NCI-H1417 treated with DMSO at 0.1 percent for 48 hours (cell line): ENCODE measurements around the gene HOXA6.

ENCODE experiments used
- DNase-seq: peaks from one replicate; lab custom pipeline; 2025; lab: John Stamatoyannopoulos, UW

Gene HOXA6

DNA sequence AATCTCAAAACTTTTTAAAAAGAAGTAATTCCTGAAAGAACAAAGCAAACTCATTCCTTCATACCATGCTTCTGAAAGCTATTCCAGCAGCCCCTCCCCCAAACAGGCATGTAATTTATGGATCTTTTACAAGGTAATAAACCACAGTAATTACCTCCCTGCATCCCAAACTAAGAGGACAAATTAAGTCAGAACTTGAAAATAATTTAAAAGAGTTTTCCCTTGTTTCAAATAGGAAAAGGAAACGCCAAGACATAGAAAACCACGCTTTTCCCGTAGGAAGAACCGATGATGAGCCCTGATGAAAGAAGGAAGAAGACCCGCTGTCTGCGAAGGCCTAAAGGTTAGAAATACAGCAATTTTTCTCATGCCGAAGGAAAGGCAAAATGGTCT lies 25.9 kb downstream of the HOXA6 start:
- no peak for DNase-seq

DNA sequence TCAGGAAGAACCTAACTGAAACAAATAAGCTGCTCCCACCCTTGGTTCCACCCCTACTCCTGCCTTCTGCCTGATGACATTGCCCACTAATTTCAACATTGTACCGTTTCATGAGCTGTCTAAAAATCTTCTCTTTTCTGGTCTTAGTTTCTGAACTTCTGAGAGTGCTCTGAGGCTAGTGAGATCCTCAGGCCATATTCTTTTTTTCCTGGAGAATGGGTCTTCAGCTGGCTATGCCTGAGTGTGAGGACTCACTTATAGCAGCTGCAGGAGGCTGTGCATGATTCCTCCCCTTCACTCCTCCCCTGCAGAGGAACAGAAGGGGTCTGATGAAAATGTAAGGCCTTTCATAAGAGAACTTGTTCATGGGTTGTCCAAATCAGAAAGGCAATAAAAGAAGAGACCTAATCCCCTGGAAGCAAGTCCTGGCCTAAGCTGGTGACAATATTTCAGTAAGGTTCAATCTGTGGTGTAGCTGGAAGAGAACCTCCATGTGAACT lies 28.1 kb downstream of the HOXA6 start:
- no peak for DNase-seq

DNA sequence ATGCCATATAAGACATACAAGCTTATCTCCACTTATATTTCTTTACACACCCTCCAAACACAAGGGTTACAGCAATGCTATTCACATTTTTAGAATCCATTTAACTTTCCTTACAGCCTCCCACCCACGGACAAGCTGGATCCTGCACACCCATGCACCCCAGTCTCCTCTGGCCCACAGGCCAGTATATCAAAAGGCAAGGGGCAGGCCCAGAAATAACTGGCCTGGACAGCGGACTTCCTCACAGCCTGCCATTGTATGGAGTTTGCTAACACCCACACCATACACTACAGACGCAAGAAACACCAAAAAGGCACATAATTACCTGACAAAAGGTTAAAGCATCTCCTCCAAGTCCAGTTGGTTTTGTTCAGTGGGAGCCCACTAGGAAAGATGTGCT lies 29.0 kb downstream of the HOXA6 start:
- DNase-seq, result no peak

DNA sequence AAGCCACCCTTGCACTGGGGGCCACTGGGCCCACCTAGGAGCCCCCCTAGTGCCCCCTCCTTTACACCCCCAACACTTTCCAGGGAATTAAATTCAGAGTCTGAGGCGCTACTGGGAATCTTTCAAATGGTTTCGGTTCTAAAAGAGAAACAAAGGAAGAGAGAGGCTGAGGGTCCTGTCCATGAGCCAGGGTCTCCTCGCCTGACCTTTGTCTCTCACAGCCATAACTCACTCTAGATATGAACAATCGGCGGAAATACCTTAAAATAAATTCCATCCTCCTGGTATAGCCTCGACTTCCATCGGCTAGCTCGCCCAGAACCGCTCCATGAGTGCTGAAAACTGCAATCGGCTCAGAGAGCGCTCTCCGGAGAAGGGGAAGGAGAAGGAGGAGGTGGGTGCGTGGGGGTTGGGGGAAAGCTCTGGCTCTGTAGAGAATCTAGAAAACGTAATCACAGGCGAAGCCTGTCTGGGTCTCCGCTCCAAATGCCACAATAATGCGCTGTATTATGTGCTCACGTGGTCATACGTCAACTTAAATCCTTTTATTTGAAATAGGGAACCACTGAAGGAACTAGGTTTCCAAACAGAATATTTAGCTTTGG lies 29.6 kb downstream of the HOXA6 start:
- no peak for DNase-seq

DNA sequence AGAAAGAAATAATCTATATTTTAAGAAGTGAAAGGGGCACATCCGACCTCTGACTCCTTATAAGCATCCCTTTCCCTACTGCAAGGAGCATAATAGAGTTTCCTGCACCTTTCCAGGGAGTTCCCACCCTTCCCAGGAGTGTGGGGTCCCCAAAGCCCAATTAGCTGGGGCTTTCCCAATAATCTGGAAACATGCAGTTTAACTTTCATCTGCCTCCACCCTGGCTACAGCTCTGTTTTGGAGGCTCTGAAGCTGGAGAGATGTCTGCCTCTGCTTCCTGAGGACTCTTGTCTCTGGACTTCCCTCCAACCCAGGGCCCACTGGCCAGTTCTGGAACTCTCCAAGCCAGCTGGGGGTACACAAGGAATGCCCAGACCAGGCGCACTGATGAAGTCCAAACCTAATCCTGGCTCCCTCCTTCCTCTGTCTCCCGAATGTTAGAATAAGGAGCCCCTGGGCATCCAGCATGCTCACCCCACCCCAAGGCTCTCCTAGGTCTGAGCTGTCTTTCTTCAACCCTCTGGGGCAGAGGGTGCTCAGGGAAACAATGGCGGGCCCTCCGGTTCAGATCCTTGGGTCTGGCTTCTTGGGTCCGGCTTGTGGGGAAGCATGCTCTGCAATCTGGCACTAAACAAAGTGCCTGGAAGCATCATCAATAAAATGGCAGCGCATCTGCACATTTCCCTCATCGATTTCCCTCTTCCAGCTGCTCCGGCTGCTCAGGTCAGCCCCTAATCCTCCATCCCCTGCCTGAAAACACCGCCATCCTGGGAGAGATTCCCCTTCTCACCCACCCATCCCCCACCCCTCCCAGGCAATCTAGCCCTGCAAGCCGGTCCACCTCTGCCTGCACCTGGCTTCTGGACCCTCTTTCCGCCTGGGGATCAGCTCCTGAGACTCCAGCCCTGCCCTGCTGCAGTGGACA lies 30.4 kb downstream of the HOXA6 start:
- DNase-seq, result no peak

DNA sequence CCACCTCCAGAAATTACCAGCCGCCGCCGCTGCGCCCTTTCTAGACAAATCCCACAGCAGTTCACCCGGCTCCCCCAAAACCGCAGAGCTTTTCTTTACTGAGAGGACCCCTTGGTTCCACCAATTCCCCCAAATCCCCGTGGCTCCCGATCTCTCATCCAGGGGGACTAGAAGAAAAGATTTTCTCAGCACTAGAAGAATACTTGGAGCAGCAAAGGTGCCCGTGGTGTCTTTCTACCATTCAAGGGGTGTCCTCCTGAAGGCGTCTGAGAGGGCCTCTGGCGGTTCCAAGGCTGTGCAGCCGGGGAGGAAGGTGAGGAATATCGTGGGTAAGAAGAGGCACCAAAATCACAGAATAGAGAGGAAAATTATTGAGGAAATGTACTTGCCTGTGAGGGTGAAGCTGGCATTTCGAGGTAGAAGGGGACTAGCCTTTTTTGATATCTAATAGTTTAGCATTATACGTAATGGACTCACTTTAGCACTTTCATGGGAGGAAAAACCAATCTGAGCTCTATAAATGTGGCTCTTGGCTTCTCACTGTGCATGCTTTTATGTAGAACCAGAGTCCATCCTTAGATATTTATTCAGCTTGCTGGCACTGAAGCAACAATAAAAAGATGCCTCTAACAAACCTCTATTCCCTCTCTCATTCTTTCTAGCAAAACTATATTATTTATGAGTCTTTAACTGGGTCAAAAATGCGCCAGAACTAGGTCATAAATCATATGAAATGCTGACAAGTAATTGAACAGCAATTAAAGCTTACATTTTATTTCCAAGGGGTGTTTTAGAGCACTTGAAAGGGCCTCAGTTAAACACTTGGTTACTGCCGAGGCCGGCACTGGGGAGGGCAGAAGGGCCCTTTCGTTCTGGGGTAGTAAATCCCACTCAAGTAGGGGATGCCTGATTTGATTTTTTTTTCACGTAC lies 31.3 kb downstream of the HOXA6 start:
- DNase-seq, result peak; percentile 61

DNA sequence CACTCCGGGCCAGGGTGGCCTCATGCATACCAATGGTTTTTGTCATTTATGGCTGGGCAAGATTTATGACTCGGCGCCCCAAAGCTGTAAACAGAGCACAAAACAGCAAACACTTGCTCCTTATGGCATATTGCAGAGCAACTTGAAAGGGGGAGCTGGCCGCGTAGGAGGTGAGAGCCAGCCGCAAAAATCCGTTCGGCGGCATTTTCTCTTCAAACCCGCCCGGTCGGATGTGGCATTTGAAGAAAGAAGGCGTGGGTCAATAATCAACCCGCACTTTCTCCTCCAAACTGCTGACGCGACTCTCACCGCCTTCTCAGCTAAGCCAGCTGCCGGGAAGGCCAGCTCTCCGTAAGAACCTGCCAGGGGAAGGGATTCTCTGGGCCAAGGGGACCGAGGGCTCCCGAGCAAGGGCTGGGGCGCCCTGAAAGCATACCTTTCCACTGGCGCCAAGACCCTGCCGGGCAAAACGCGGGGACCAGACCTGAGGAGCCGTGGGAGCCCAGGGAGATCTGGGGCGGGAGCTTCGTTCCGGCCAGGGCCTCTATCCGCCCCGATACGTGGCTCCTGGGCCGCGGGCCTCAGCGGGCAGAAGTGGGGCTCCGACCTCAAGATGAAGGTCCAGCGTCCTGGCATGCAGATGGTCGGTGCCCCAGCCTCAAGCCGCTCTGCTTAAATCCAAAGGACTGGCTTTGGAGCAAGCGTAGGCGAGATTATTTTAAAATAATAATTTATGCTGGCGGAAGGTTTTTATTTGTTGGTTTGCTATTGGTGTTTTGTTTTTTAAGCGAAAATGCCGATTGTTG lies 32.1 kb downstream of the HOXA6 start:
- DNase-seq, result no peak

DNA sequence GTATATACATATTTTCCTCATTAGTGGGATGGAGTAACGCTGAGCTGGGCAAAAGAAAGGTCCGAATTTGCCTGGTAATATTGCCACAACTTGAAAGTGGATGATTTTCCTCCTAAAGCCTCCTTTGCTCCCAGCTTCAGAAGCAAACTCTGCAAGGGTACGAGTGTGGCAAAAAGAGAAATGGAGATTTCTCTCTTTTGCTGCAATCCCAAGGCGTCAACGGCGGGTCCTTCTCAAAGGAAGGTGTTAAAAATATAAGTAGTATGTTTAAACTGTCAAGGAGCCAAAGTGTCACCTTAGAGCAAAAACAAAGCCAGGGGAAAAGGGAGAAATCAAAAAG lies 32.7 kb downstream of the HOXA6 start:
- no peak for DNase-seq

DNA sequence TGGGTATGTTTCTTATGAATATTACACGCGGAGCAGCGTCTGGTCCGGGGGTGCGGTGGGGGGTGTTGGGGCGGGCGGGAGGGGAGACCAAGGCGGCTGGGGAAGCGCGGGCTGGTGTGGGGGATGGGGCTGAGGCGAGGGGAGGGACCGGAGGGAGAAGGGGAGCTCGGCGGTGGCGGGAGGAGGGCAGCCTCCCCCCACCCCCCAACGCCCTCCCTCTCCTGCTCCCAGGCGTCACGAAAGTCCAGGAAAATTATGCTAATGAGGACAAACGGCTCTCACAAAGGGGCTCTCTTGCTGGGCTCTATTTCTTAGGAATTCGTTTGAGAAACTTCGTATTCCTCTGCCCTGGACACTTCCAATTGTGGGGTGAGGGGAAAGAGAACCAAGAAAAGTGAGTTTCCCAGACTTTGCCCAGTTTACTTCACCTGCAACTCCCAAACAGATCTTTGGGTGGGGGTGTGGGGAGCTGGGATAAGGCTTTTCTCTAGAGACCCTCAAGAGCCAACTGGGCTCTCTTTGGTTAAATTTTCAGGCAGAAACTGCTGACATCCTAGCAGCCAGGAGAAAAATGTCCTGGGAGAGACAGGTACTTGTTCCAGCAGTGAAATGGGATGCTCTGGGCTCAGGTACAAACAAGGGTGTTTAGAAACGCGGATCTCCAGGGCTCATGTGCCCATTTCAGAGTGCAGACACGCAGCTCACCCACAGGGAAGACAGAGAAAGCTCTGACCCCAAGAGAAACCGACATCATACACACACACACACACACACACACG lies 33.4 kb downstream of the HOXA6 start:
- DNase-seq, result no peak

DNA sequence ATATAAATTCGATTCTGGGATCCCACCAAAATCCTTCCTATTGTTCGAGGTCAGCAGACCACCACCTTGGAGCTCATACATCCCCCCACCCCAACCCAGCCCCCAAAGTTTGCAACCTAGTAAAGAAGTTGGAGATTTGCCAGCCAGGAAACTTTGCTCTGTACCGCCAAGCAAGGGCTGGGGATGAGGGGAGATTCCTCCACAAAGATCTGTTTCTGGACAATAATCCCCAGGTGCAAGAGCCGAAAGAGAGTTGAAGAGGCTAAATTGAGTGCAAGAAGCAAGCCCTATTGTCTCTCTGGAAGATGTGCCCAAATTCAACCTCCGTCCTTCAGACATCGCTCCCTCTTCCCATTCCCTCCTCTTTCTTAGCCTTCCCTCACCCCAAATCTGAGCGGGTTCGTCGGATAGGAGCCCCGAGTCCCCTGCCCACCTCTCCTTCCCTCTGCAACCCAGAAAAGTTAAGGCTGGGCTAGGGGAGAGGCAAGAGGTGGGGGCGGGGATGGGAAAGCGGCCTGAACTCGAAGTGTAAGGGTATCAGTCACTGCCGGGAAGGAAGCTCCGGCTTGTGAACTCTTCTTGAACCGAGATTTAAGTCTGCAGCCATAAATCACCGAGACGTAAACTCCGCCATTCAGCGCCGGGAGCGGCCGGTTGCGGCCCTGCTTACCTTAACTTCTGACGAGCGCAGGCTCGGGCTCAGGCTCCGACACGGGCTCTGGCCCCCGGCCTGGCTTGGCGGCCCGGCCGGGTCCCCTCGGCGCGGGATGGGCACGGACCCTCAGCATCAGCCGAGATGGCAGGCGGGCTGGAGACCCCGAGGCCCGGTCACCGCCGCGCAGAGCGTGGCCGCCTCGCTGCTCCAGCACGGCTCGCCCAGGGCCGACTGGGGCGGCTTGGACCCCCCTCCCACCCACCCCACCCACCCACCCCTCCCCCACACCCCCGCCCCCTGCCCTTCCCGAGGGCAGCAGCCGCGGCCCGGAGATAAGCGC lies 34.3 kb downstream of the HOXA6 start:
- DNase-seq, result no peak

DNA sequence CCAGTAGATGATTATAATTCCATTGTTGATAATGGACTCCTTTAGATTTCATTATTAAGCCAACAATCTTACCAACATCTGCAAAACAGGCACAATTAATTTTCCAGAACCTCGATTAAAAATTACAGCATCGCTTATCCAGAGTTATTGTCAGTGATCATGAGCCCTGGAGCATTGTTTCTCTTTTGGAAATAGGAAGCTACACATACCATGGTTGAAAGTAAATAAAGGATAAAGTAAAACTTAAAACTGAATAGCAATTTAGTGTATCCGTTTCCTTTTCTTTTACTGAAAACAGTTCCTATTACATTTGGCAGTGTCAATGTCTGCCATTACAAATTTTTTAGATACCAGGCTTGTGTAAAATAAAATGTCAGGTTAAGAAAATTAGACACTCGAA lies 35.2 kb downstream of the HOXA6 start:
- DNase-seq, result no peak

DNA sequence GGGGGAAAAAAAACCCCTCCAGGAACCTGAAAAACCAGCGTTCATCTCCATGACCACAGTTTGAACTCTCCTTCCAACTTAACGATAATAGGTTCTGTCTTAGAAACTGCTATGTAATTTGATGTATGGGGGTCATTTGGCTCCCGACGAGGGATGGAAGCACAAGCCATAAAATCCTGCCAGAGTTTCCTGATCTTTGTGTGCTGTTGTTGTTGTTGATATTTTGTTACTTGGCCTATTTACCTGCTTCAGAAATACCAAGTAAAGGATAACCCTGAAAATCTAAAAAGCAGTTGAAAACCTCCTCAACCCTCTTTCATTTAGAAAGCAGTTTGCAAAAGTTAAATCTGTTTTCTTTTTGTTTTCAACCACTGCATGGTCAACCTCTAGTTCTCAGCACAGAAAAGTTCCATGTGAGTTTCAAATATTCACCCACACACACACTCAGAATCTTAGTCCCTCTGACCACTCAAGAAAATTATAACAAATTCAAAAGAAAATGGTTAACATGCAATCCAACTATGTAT lies 35.8 kb downstream of the HOXA6 start:
- no peak for DNase-seq

DNA sequence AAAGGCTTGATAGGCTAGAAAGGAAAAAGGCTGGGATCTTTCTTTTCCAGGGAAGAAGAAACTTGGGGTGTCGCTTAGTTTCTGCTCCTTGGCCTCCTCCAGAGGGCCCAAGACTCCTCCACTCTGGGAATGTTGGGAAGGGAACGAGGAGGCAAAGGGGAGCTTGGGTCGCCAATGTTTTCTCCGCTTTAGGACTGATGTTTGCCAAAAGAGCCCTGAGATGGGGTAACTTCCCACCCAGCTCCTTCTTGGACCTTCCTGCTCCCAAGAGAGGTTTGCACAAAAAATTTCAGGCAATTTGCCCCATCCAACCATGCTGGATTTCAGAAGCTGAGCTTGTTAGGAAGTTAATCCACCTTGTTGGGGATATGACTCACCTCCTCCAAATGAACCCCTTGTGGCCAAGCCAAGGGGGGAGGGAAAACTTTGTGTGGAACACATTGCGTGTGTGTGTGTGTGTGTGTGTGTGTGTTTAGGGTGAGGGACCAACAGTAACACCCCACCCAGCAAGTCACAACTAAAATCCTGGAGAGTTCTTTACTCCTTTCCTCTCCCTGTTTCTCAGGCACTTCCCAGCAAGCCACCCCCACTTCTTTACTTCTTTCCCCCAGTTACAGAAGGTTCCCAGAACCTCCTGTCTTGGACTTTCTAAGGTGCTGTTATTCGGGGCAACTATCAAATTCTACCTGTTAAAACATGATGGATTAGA lies 36.4 kb downstream of the HOXA6 start:
- DNase-seq, result no peak

DNA sequence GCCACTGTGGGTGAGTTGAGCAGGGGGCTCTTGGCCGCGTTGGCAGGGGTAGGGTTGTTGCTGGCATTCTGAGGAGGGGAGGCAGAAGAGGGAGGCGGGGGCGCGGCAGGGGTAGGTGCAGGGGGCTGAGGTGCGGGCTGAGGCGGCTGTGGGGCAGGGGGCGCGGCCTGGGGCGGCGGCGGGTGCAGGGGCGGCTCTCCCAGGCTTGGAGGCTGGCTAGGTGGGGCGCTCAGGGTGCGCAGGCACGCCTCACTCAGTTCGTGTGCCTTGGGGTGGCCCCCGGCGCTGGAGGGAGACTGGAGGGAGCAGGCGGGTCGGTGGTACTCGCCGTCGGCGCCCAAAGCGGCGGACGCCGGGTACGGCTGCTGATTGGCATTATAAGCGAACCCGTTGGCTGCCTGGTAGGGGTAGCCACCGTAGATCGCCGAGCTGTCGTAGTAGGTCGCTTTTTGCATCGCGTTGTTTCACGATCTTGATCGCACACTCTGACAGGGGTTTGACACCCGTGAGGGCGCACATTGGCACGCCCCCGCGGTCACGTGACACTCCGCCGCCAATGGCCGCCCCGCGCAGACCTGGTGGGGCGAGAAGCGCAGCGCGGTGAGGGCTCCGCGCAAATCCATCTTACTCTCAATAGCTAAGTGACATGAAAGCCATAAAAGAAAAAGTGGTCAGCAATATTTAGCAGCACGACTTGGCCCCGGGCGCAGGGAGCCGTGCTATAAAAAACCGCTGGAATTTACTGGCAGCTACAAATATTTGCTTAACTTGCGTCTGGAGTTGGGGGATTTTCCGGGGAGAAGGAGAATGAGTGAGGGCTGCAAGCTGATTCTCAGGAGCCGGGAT lies 37.2 kb downstream of the HOXA6 start:
- no peak for DNase-seq

DNA sequence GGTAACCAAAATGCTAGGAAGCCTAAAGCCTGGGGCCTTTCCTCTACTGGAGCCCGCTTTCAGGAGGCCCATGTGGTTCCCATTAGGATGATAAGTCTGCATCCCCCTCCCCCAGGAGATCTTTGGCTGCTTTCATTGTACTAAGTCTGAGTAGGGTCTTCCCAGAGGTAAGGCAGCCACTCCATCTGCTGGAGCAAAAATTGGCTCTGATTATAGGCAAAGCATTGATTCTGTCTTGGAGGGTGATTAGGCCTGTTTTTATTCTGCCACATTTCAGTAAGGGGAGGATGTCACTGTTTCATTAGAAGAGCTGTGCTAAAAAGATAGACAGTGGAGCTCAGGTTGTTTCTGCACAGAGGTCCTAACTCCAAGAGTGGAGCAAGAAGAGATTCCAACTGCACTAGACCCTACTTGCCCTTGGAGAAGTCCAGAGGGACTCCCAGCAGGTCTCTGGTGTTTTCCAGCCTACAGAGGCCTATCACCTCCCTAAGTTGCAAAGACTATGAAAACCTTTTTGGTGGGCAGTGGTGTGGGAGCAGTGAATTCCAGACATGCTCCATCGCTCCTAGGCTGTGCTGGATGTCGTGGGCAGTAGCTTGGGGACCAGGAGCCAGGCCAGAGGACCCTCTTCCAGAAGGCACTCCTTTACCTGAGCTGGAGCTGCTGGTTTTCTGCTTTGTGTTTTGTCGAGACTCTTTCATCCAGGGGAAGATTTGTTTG lies 37.9 kb downstream of the HOXA6 start:
- no peak for DNase-seq

DNA sequence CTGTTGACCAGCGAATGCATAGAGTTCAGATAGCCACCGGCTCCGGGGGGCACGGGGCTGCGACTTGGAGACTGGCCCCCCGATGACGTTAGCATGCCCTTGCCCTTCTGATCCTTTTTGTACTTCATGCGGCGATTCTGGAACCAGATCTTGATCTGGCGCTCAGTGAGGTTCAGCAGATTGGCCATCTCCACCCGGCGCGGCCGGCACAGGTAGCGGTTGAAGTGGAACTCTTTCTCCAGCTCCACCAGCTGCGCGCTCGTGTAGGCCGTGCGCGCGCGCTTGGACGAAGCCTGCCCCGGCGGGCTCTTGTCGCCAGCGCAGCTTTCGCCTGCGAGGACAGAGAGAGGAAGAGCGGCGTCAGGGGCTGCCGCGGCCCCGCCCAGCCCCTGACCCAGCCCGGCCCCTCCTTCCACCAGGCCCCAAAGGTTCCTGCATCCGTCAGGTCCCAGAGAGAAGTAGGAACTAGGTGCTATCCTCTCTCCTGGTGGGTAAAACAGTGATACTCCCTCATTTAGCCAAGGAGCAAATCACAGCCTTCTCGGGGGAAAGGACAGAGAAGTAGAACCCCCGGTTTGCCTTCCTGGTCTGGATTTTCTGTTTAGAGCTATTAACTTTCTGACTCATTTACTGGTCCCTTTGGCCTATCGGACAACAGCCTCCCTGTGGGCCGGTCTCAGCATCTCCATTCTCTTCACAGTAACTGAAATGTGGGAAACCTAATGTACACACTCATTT lies 39.0 kb downstream of the HOXA6 start:
- DNase-seq, result no peak
